Gastroesophageal sphincter (tissue), 3 donors: ENCODE data around the gene PPP1R26.
"Not testable (repeated sequence)": the region's sequence is repeated elsewhere in the genome, so short reads cannot be mapped to it uniquely, and the experiment has no call there.

ENCODE experiments used
- EP300 ChIP-seq: sonication (generic); formaldehyde crosslinking; IDR thresholded peaks from one replicate; pipeline ENCODE4 v1.6.1; 2017; ENCODE audit warnings: antibody characterized with exemption, mild to moderate bottlenecking
- TF ChIP-seq, protein P1 (sequence below), 4 experiments: fragments of 200-600 bp in 2 of 4; fragments of 450-650 bp in 2 of 4; sonication (generic) in 1 of 4; IDR thresholded peaks; one replicate each; pipeline ENCODE4 v1.5.1; 2017 to 2019; ENCODE audit warnings: antibody characterized with exemption in 4 of 4, mild to moderate bottlenecking in 2 of 4, moderate library complexity in 2 of 4

DNA sequence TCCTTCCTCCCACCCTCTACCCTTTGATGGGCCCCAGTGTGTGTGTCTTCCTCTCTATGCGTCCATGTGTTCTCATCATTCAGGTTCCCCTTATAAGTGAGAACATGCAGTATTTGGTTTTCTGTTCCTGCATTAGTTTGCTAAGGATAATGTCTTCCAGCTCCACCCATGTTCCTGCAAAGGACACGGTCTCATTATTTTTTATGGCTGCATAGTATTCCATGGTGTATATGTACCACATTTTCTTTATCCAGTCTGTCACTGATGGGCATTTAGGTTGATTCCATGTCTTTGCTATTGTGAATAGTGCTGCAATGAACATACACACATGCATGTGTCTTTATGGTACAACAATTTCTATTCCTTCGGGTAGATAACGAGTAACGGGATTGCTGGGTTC lies 21.1 kb upstream of the PPP1R26 start:
- TF ChIP-seq, protein P1, sequence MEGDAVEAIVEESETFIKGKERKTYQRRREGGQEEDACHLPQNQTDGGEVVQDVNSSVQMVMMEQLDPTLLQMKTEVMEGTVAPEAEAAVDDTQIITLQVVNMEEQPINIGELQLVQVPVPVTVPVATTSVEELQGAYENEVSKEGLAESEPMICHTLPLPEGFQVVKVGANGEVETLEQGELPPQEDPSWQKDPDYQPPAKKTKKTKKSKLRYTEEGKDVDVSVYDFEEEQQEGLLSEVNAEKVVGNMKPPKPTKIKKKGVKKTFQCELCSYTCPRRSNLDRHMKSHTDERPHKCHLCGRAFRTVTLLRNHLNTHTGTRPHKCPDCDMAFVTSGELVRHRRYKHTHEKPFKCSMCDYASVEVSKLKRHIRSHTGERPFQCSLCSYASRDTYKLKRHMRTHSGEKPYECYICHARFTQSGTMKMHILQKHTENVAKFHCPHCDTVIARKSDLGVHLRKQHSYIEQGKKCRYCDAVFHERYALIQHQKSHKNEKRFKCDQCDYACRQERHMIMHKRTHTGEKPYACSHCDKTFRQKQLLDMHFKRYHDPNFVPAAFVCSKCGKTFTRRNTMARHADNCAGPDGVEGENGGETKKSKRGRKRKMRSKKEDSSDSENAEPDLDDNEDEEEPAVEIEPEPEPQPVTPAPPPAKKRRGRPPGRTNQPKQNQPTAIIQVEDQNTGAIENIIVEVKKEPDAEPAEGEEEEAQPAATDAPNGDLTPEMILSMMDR (IDR thresholded peaks at IDR 0.05): not testable (repeated sequence)
- not testable (repeated sequence) for TF ChIP-seq EP300
